ENCODE results near the gene RBM17.
"Not testable (repeated sequence)": the region's sequence is repeated elsewhere in the genome, so short reads cannot be mapped to it uniquely, and the experiment has no call there.

RBM17 gene

GRCh38 chr10:6120691-6121090, 31.9 kb downstream of the RBM17 start:
- no peaks in the 10 kb centered on the region for H3K27me3 Mint-ChIP-seq (ENCODE audit: low read depth)
- TF ChIP-seq CTCF (IDR thresholded peaks at IDR 0.05; ENCODE audit: unreplicated experiment in 3 of 3): no peak
- peak overlapping the region; percentile 26 to 45 (median 38) for H3K27ac Mint-ChIP-seq
- H3K36me3 Mint-ChIP-seq (ENCODE audit: low read depth): peaks cover 18% of the 10 kb centered on the region
- H3K4me3 Mint-ChIP-seq: no peak overlapping the region
- H3K9me3 Mint-ChIP-seq: no peaks in the 10 kb centered on the region
- peaks cover 42% of the 10 kb centered on the region for H3K4me1 Mint-ChIP-seq

DNA sequence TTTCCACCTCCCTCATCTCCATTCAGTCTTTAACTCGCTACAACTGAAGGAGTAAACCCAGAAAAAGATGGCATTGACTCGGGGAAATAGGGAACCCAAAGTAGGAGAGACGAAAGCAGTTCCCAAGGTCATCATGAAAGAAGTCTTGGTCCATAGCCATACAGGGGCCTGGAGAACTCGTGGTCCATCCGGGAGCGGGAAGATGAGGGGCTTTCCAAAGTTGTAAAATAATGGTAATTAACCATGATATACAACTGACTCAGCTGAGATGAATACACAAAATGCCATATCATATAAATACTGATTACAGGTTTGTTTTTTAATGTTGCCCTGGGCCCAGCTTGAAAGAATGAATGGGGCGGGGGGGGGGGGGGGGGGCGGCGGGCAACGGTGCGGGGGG, 32.3 kb downstream of the RBM17 start:
- Mint-ChIP-seq H3K36me3 (ENCODE audit: low read depth) (peaks cover 14% of the 10 kb centered on the region), H3K4me1 (peaks cover 42% of the 10 kb centered on the region), H3K4me3 (no peak overlapping the region), H3K9me3 (no peaks in the 10 kb centered on the region), H3K27me3 (ENCODE audit: low read depth) (no peaks in the 10 kb centered on the region), H3K27ac (peak overlapping the region; percentile 26 to 45 (median 38))
- TF ChIP-seq CTCF (IDR thresholded peaks at IDR 0.05; ENCODE audit: unreplicated experiment in 3 of 3): no peak

- peak overlapping the region in 1 of 3 experiments; percentile 38 for H3K4me3 Mint-ChIP-seq
- no peak for TF ChIP-seq CTCF (IDR thresholded peaks at IDR 0.05; ENCODE audit: unreplicated experiment in 3 of 3)
- H3K4me1 Mint-ChIP-seq: peaks cover 49% of the 10 kb centered on the region
- H3K27ac Mint-ChIP-seq: peak overlapping the region; percentile 30 to 86 (median 50)
- H3K27me3 Mint-ChIP-seq (ENCODE audit: low read depth): no peaks in the 10 kb centered on the region
- peaks cover 10% of the 10 kb centered on the region for H3K36me3 Mint-ChIP-seq (ENCODE audit: low read depth)
- H3K9me3 Mint-ChIP-seq: no peaks in the 10 kb centered on the region
Observed at GRCh38 chr10:6123532-6123931, 34.7 kb downstream of the RBM17 start.

- peak overlapping the region in 2 of 3 experiments; percentile 32 to 43 for H3K4me3 Mint-ChIP-seq
- H3K9me3 Mint-ChIP-seq: no peaks in the 10 kb centered on the region
- peaks cover 54% of the 10 kb centered on the region for H3K4me1 Mint-ChIP-seq
Observed at GRCh38 chr10:6124666-6125065, 35.8 kb downstream of the RBM17 start.

GRCh38 chr10:6127461-6127860, 38.6 kb downstream of the RBM17 start:
- H3K4me1 Mint-ChIP-seq: peaks cover 44% of the 10 kb centered on the region
- not testable (repeated sequence) for H3K9me3 Mint-ChIP-seq, H3K27ac Mint-ChIP-seq

More at GRCh38 chr10:6124666-6125065, 35.8 kb downstream of the RBM17 start:
- no peak for TF ChIP-seq CTCF (IDR thresholded peaks at IDR 0.05; ENCODE audit: unreplicated experiment in 3 of 3)
- Mint-ChIP-seq H3K27me3 (ENCODE audit: low read depth) (no peaks in the 10 kb centered on the region), H3K27ac (peak overlapping the region; percentile 52 to 89 (median 81)), H3K36me3 (ENCODE audit: low read depth) (peaks cover 10% of the 10 kb centered on the region)

DNA sequence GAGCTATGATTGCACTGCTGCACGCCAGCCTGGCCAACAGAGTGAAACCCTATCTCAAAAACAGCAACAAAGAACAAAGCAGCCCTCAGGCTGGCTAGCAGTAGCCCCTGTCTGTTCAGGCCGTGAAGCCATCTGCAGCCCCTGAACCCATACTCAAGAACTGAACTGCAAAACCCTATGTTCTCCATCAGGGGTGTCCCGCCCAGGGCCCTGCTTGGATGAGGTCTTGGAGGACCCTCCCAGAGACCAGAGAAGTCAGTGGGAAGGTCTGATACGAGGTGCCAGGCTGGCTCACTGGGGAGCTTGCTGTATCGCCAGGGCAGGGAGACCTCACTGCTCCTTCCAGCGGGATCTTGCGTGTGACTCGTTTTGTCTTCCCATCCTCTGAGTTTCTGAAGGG, 39.3 kb downstream of the RBM17 start:
- Mint-ChIP-seq H3K27ac (peak overlapping the region in 1 of 3 experiments; percentile 61), H3K4me3 (no peak overlapping the region), H3K27me3 (ENCODE audit: low read depth) (peaks cover 3% of the 10 kb centered on the region), H3K4me1 (peaks cover 44% of the 10 kb centered on the region), H3K36me3 (ENCODE audit: low read depth) (no peaks in the 10 kb centered on the region), H3K9me3 (no peaks in the 10 kb centered on the region)
- no peak for TF ChIP-seq CTCF (IDR thresholded peaks at IDR 0.05; ENCODE audit: unreplicated experiment in 3 of 3)

More at GRCh38 chr10:6127461-6127860, 38.6 kb downstream of the RBM17 start:
- H3K36me3 Mint-ChIP-seq (ENCODE audit: low read depth); H3K4me3 Mint-ChIP-seq; H3K27me3 Mint-ChIP-seq (ENCODE audit: low read depth): not testable (repeated sequence)
